PC-9 (cell line): ENCODE data around the gene SPDYC. TPM values are rescaled to one million over a fixed set of nuclear protein-coding genes. Genes with fewer than 3 reads are reported as not detected.

Experiments
- BruUV-seq: library from RNA; stranded (reverse); fragments of 400-500 nt; replicated peaks from 2 replicates; lab custom pipeline; 2021; lab: Mats Ljungman, UMichigan
- CTCF ChIA-PET: fragments of 300-600 bp; sonication (Branson Sonifier 250); formaldehyde crosslinking; loops from one replicate; lab custom pipeline; 2022; ENCODE audit warnings: antibody characterized with exemption; lab: Charles Lee
- POLR2A ChIA-PET: fragments of 300-600 bp; sonication (Branson Sonifier 250); formaldehyde crosslinking; loops from one replicate; lab custom pipeline; 2022; ENCODE audit warnings: antibody characterized with exemption; ENCODE audit not compliant: unreplicated experiment; lab: Charles Lee
- DNase-seq, 2 experiments: peaks; one replicate each; pipeline versions ENCODE4 v3.0.0 to v3.0.0-alpha.2; 2015 to 2022; ENCODE audit warnings: mixed read lengths in 1 of 2
- H2AFZ ChIP-seq: fragments of 200-600 bp; sonication (generic); 2 replicates; pipeline ENCODE4 v1.8.1; 2017; ENCODE audit warnings: antibody characterized with exemption
- H3F3A ChIP-seq: fragments of 200-600 bp; sonication (generic); 2 replicates; pipeline ENCODE4 v1.8.1; 2017; ENCODE audit warnings: antibody characterized with exemption, mild to moderate bottlenecking, low read depth; ENCODE audit not compliant: insufficient read depth
- H3K27ac ChIP-seq: fragments of 200-600 bp; sonication (generic); 2 replicates; pipeline ENCODE4 v1.6.1; 2016; ENCODE audit warnings: mixed run types
- H3K27me3 ChIP-seq: fragments of 200-600 bp; sonication (generic); 2 replicates; pipeline ENCODE4 v1.6.1; 2016; ENCODE audit warnings: low read depth, mixed run types; ENCODE audit not compliant: insufficient read depth
- H3K36me3 ChIP-seq: fragments of 200-600 bp; sonication (generic); 2 replicates; pipeline ENCODE4 v1.6.1; 2016; ENCODE audit warnings: low read depth, mixed run types
- H3K4me1 ChIP-seq: fragments of 200-600 bp; sonication (generic); replicated peaks from 2 replicates; pipeline ENCODE4 v1.6.1; 2016; ENCODE audit warnings: mixed run types; ENCODE audit not compliant: insufficient read depth
- H3K4me2 ChIP-seq: fragments of 200-600 bp; sonication (generic); 2 replicates; pipeline ENCODE4 v1.6.1; 2017; ENCODE audit warnings: mixed run types
- H3K4me3 ChIP-seq: fragments of 200-600 bp; sonication (generic); 2 replicates; pipeline ENCODE4 v1.6.1; 2016; ENCODE audit warnings: mixed run types
- H3K79me2 ChIP-seq: fragments of 200-600 bp; sonication (generic); 2 replicates; pipeline ENCODE4 v1.6.1; 2017; ENCODE audit warnings: low read depth, mixed run types
- H3K9me2 ChIP-seq: fragments of 200-600 bp; sonication (generic); 2 replicates; pipeline ENCODE4 v1.8.1; 2017; ENCODE audit warnings: mild to moderate bottlenecking; ENCODE audit not compliant: insufficient read depth
- H3K9me3 ChIP-seq: fragments of 200-600 bp; sonication (generic); 2 replicates; pipeline ENCODE4 v1.8.1; 2016; ENCODE audit warnings: low read depth; ENCODE audit not compliant: insufficient read depth
- H4K20me1 ChIP-seq: fragments of 200-600 bp; sonication (generic); 2 replicates; pipeline ENCODE4 v1.8.1; 2017; ENCODE audit not compliant: insufficient read depth
- EZH2 ChIP-seq: fragments of 200-600 bp; sonication (generic); IDR thresholded peaks from 2 replicates; pipeline ENCODE4 v1.8.0; 2017; ENCODE audit warnings: antibody characterized with exemption, low read depth
- intact Hi-C: fragments of 100-400 bp; cut with micrococcal nuclease; formaldehyde crosslinking; loops from one replicate; pipeline ENCODE4 v1.10.0; 2022; ENCODE audit not compliant: unreplicated experiment
- total RNA-seq: library from RNA; stranded (reverse); gene quantifications from 2 replicates; pipeline ENCODE4 v1.2.3, GENCODE V29; 2021
- TF ChIP-seq, protein P1 (sequence below): fragments of 200-600 bp; sonication (generic); conservative IDR thresholded peaks from 2 replicates; pipeline ENCODE4 v1.6.1; 2017; ENCODE audit warnings: mixed run types, antibody characterized with exemption, mild to moderate bottlenecking, moderate library complexity

Gene SPDYC
- total RNA-seq, 1 experiment from 2014 or later: not detected

DNA sequence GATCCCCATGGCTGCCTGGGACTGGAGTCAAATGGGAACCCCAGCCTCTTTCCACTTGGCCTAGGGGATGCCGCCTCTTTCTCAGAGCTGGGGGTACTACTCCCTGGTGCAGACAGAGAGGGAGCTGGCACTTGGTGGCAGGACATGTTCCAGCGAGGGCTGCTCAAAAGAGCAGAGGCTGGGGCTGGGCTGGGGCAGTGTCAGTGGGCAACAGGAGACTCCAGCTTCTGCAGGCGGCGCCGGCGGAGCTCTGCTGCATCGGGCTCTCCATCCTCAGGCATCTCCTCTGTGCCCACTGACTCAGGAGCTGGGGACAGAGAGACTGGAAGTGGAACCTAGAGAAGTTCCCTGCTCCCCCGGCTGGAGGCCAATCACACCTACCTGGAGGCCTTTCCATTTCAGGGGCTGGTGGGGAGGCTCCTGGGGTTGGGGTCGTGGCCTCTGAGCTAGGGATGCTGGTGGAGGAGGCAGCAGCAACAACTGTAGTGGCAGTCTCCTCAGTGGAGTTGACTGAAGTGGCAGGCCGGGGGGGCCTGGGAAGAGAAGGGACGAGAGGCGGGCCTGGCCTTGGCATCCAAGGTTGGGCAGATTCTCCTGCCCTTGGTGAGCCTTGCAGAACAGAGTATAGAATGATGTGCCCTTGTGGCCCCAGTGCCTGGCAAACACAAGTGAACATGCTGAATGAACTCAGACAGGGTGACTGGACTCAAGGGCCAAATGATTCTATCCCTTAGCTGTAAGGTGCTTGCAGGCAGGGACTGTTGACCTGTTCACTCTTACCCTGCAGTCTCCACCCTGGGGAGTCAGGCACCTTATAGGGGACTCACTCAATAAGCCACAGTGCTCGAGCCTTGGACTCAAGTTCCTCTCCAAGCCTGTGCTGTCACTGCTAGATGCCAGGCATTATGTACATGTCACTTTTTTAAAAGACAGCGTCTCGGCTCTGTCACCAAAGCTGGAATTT lies 41.6 kb upstream of the SPDYC start:
- Histone ChIP-seq H3K27me3 (no peaks in the 10 kb centered on the region), H3K27ac (no peak overlapping the region), H3K9me2 (no peaks in the 10 kb centered on the region), H3K36me3 (peaks cover 64% of the 10 kb centered on the region), H3K79me2 (peaks cover 37% of the 10 kb centered on the region), H3K4me2 (no peak overlapping the region), H2AFZ (no peak overlapping the region), H3K9me3 (no peaks in the 10 kb centered on the region), H4K20me1 (peaks cover 39% of the 10 kb centered on the region), H3K4me1 (peaks cover 18% of the 10 kb centered on the region), H3F3A (peaks cover 69% of the 10 kb centered on the region; the same call in 1 of the 2 replicates), H3K4me3 (no peak overlapping the region)
- POLR2A ChIA-PET: interaction anchor here (0.6 to 0.8 kb wide), 3 partner anchors 134 to 389 kb away, joined by 3 to 11 read pairs (median 3); no protein-coding TSS in a partner anchor
- TF ChIP-seq EZH2: no peak
- TF ChIP-seq, protein P1, sequence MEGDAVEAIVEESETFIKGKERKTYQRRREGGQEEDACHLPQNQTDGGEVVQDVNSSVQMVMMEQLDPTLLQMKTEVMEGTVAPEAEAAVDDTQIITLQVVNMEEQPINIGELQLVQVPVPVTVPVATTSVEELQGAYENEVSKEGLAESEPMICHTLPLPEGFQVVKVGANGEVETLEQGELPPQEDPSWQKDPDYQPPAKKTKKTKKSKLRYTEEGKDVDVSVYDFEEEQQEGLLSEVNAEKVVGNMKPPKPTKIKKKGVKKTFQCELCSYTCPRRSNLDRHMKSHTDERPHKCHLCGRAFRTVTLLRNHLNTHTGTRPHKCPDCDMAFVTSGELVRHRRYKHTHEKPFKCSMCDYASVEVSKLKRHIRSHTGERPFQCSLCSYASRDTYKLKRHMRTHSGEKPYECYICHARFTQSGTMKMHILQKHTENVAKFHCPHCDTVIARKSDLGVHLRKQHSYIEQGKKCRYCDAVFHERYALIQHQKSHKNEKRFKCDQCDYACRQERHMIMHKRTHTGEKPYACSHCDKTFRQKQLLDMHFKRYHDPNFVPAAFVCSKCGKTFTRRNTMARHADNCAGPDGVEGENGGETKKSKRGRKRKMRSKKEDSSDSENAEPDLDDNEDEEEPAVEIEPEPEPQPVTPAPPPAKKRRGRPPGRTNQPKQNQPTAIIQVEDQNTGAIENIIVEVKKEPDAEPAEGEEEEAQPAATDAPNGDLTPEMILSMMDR: no peak
- intact Hi-C loops: no loop called here
- CTCF ChIA-PET: no interaction called here
- no TSS peak for BruUV-seq
- DNase-seq: no peak

DNA sequence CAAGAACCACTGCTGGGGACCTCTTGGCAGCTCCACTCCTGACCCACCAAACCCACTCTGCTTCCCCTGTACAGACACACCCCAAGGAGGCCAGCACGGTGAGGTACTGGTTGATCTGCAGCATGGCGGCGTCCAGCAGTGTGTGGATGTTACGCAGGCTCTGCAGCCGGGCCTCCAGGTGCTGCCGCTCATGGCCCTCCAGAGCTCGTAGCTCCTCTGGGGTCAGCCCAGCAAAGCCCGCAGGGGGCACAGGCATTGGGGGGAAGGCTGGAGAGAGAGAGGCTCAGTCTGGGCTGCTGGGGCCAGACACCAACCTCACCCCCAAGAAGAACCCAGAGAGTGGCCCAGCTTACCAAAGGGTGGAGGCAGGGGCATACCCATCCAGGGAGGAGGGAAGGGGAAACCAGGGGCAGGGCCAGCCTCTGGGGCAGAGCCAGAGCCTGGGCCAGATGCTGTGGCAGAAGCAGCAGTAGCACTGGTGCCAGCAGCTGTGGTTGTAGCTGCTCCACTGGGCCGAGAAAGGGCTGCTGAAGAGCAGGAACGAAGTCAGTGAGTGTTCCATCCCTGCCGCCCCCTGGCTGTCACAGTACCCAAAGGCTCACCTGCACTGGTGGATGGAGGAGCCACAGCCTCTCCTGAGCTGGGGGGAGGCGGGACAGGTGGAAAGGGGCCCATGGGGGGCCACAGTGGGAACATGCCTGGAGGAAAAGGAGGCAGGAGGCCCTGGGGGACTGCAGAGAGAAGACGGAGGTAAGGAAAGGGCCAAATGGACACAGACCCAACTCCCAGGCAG lies 40.2 kb upstream of the SPDYC start:
- DNase-seq: no peak
- Histone ChIP-seq H3K27ac (no peak overlapping the region), H3K9me2 (no peaks in the 10 kb centered on the region), H3K79me2 (peaks cover 31% of the 10 kb centered on the region), H3K4me1 (peaks cover 8% of the 10 kb centered on the region), H3K36me3 (peaks cover 55% of the 10 kb centered on the region), H3K9me3 (no peaks in the 10 kb centered on the region), H2AFZ (no peak overlapping the region), H3F3A (peaks cover 65% of the 10 kb centered on the region; the same call in 1 of the 2 replicates), H3K4me3 (no peak overlapping the region), H3K4me2 (no peak overlapping the region), H3K27me3 (no peaks in the 10 kb centered on the region), H4K20me1 (peaks cover 39% of the 10 kb centered on the region)
- TF ChIP-seq, protein P1: no peak
- TF ChIP-seq EZH2: no peak
- no TSS peak for BruUV-seq
- ChIA-PET CTCF (no interaction called here), POLR2A (no interaction called here)
- intact Hi-C loops: no loop called here

DNA sequence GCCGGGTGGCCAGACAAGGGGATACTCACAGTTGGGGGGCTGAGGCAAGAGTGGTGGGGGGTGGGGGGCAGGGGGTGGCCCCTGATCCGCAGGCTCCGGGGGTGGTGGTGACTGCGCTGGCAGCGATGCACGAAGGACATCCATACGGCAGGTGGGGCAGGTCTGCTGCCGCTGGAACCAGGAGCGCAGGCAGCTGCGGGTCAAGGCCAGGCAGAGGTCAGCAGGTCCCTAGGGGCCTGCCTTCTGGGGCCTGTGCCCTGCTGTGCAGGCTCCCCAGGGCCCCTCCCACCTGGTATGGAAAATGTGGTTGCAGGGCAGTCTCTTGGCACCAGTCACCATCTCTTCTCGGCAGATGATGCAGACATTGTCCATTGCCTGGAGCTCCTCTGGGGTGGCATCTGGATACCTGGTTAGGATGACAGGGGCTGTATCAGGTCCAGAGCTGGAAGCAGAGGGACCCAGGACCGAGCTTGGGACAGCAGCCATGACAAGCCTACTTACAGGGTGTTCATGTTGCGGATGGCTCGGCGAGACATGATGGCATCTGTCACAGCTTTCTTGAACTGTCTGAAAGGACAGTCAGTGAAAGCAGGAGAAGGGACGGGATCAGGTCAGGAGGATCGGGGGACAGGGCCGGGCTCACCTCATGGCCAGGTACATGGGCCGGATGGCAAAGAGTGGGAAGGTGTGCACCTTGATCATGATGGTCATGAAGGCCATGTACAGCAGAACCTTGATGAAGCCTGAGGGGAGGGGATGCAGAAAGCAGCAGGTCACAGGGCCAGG lies 39.2 kb upstream of the SPDYC start:
- ChIA-PET CTCF (no interaction called here), POLR2A (interaction anchor here (0.5 kb wide), 1 partner anchor 65 kb away, joined by 3 read pairs; no protein-coding TSS in a partner anchor)
- H3K27ac ChIP-seq: no peak overlapping the region
- H3K4me1 ChIP-seq: peaks cover 13% of the 10 kb centered on the region
- H3K4me2 ChIP-seq: no peak overlapping the region
- H2AFZ ChIP-seq: no peak overlapping the region
- H3K9me3 ChIP-seq: no peaks in the 10 kb centered on the region
- peaks cover 65% of the 10 kb centered on the region for H3F3A ChIP-seq
- intact Hi-C loops: no loop called here
- DNase-seq: no peak
- no peaks in the 10 kb centered on the region for H3K27me3 ChIP-seq
- H3K79me2 ChIP-seq: peaks cover 30% of the 10 kb centered on the region
- peaks cover 39% of the 10 kb centered on the region for H4K20me1 ChIP-seq
- H3K9me2 ChIP-seq: no peaks in the 10 kb centered on the region
- no peak overlapping the region for H3K4me3 ChIP-seq
- no peak for TF ChIP-seq EZH2
- TF ChIP-seq, protein P1: no peak
- H3K36me3 ChIP-seq: peaks cover 51% of the 10 kb centered on the region
- no TSS peak for BruUV-seq
